NCI-H1105 treated with DMSO at 0.1 percent for 48 hours (cell line): Measurements from ENCODE around the gene RAP1GDS1.

Experiments used
- DNase-seq: peaks from one replicate; lab custom pipeline; 2025; lab: John Stamatoyannopoulos, UW

Gene RAP1GDS1

DNA sequence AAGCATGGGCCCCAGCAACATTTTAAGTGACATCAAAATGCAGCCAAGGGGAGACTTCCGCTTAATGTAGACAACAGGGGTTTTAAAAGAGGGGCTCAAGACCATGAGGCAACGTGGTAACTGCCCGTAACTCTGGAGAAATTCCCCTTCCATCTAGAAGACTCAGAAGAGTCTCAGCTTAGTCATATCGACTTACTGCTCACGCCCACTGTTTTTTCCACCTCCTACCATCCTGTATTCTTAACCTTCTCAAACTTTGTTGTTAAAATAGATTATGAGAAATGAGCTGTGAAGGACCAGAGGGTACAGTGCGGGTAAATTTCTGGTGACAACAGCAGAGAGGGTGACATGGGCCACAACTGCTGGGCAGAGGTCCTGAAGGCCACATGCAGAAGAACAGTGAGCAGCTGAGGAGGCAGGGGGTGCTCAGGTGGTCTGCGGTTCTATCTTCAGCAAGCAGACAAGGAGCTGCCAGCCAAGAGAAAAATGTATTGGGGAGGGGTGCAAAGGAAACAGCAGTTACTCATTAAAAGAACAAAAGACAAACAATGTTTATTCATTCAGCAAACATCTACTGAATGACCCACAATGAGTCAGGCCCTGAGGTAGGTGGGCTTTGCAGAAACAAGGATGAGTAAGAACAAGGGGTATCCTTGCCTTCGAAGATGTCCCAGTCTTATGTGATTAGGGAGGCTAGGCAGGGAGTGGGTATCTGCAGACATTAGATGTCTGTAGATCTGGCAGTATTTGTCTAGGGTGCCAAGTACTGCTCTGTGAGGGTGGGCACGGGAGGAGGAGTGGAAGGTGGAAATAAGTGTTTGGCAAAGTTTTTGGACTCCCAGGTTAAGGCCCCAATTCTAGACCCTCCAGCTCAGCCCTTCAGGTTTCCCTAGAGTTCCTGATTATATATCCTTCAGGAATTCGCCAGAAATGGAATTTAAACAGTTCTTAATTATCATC lies 221.9 kb downstream of the RAP1GDS1 start:
- DNase-seq, result no peak

DNA sequence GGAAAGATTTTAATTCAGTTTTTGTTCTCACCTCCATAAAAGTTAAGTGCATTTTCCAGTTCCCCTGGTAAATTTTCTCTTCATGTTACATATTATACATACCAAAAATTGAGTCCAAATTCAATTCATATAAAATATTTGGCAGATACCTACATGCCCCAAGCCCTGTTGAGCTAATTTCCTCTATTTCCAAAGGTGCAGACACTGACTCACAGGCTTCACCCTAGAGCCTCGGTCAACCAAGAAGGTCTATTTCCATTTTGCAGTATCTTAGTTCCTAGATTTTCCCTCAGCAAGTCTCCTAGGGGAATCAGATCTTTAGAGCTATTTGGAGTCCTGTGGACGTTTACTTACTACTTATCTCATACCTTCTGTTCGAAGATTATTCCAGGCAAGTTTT lies 222.8 kb downstream of the RAP1GDS1 start:
- DNase-seq, result no peak

DNA sequence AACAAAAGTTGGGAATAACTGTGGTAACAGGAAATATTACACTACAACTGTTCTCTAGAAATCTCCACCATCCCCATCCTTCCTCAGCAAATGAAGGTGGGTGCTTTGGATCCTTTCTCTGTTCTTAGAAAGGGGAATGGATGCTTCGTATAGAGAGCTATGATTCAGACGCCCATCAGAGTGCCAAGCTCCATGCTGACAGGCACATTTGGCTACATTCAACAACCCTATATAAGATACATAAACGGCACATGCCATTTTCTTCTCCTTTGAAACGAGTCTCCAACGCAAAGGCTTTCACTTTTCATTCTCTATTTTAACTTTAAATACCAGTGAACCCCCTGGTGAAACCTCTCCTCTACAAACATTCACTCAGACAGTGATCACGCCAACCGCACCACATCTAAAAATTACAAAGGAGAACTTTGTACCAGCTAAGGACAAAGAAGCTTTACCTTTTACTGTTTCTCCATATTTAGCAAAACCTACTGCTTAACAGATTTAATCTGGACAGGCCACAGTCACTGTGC lies 224.7 kb downstream of the RAP1GDS1 start:
- DNase-seq, result no peak

DNA sequence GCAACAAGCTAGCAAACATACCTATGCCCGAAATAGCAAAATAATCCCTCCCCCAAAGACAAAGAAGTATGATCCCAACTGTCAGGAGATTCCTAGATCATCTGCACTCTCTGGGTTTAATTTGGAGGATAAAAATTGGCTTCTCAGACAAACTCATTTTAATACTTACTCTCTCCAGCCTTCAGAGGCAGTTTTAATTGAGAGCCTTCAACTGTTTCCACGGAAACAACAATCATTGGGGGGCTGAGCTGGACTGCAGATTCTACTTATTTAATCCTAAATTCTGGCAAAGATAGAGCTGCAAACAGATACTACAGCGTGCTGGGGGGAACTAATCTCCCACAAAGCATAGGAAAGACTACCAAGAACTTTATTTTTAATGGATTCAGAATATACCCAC lies 229.1 kb downstream of the RAP1GDS1 start:
- DNase-seq, result no peak

DNA sequence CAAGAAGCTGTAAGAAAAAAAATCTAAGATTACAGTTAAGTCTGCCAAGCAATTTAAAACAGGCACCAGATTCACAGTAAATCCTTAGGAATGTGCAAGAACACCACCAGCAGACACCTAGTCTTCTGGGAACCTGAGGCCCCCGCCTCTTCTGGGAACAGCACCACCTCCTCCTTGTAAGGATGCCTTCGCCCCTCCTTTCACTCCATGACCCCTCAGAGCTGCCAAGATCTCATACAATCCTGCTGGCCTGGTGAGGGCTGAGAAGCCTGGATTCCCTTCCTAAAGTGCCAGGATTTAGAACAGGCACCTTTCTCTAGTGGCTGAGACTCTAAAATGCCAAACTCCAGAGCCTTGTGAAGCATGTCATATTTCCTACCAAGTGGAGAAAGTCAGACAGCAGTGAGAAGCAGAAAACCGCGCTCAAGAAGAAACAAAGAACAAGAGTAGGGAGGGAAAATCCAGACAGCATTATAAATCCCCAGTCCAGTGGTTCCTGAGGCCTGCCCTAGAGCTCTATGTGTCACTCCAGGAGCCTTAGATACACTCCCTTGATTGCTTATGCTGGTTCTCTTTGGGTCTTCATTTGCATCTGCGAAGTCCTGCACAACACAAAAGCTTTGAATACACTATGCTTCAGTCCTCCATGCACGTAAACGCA lies 230.8 kb downstream of the RAP1GDS1 start:
- no peak for DNase-seq

DNA sequence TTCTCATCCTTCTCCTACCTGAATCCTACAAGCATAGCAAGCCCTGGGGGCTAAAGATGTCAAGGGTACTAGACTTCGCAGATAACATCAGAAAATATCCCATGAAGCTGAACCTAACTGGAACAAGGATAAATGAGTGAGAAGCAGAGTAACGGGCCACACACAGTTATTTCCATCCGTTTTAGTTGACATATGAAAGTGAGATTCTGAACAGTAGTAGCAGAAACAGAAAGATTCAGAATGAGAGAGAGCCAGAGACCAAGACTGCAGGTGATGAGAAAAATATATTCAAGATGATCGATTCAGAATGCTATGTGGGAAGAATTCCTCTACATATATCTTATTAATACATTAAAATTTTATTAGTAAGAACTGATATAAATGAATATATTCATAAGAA lies 232.1 kb downstream of the RAP1GDS1 start:
- DNase-seq, result no peak
